Measurements from ENCODE around the gene YIPF3.
"Not testable (repeated sequence)": the region's sequence is repeated elsewhere in the genome, so short reads cannot be mapped to it uniquely, and the experiment has no call there.

YIPF3 gene

GRCh38 chr6:43516697-43517504 is at the start of gene YIPF3, which contains the start of gene POLR1C:
Gene YIPF3 (minus strand): TSS chr6:43516926. CDS start chr6:43516807, 119 bp downstream.
Gene POLR1C (plus strand): TSS chr6:43517089. CDS start chr6:43517110, 21 bp downstream.
- DNase-seq: peak; percentile 97

- DNase-seq: no peak
Measured at GRCh38 chr6:43559328-43559727, 42.6 kb upstream of the YIPF3 start.

GRCh38 chr6:43557620-43558019 is 40.9 kb upstream of the YIPF3 start:
- not testable (repeated sequence) for DNase-seq

GRCh38 chr6:43547222-43547621 is 30.5 kb upstream of the YIPF3 start:
- DNase-seq: peak; percentile 79

GRCh38 chr6:43544461-43544860 is 27.7 kb upstream of the YIPF3 start:
- no peak for DNase-seq

GRCh38 chr6:43541774-43542471 is 25.2 kb upstream of the YIPF3 start:
- DNase-seq: no peak

GRCh38 chr6:43540507-43540906 is 23.8 kb upstream of the YIPF3 start:
- no peak for DNase-seq

- not testable (repeated sequence) for DNase-seq
Measured at GRCh38 chr6:43539409-43539808, 22.7 kb upstream of the YIPF3 start.

GRCh38 chr6:43538986-43539385 is 22.3 kb upstream of the YIPF3 start:
- not testable (repeated sequence) for DNase-seq

GRCh38 chr6:43532201-43532600 is 15.5 kb upstream of the YIPF3 start:
- DNase-seq: no peak

- no peak for DNase-seq
Measured at GRCh38 chr6:43524483-43524961, 7.8 kb upstream of the YIPF3 start.

GRCh38 chr6:43523284-43523683 is 6.6 kb upstream of the YIPF3 start:
- DNase-seq: no peak

- DNase-seq: no peak
Measured at GRCh38 chr6:43522547-43523261, 6.0 kb upstream of the YIPF3 start.

- DNase-seq: no peak
Measured at GRCh38 chr6:43521836-43522235, 5.1 kb upstream of the YIPF3 start.

- no peak for DNase-seq
Measured at GRCh38 chr6:43520097-43520496, 3.4 kb upstream of the YIPF3 start.

GRCh38 chr6:43517505-43518357 is 1.0 kb upstream of the YIPF3 start:
- DNase-seq: no peak

- no peak for DNase-seq
Measured at GRCh38 chr6:43516367-43516696, 394 bp downstream of the YIPF3 start.

- DNase-seq: no peak
Measured at GRCh38 chr6:43515808-43516207, 918 bp downstream of the YIPF3 start.

GRCh38 chr6:43511824-43512415 is 4.8 kb downstream of the YIPF3 start:
- no peak for DNase-seq

GRCh38 chr6:43510827-43511163 is 5.9 kb downstream of the YIPF3 start:
- no peak for DNase-seq

- peak; percentile 47 for DNase-seq
Measured at GRCh38 chr6:43509984-43510826, 6.5 kb downstream of the YIPF3 start, which contains the start of gene LRRC73. Gene LRRC73 (minus strand): TSS chr6:43510346. CDS start chr6:43509785, 561 bp downstream.

All from MV-4-11 (cell line).